DND-41 (cell line): Measurements from ENCODE around the gene DOP1B.

Source experiments
- ATAC-seq: fragments of 200-7000 bp; cut with Tn5 transposase; 3 replicates; pipeline ENCODE4 v1.9.1; 2021; ENCODE audit warnings: low read depth; ENCODE audit not compliant: insufficient read depth
- DNase-seq: peaks from one replicate; pipeline ENCODE4 v3.0.0-alpha.2; 2020
- H2AFZ ChIP-seq: 2 replicates; pipeline ENCODE4 v1.6.0; 2012; ENCODE audit warnings: low read depth, low read length
- H3K27ac ChIP-seq: 2 replicates; pipeline ENCODE4 v1.5.1; 2012; ENCODE audit warnings: low read length, inconsistent platforms
- H3K27me3 ChIP-seq: fragments of 200-600 bp; sonication (generic); 2 replicates; pipeline ENCODE4 v1.6.0; 2012; ENCODE audit warnings: low read length, mild to moderate bottlenecking, inconsistent platforms; ENCODE audit not compliant: insufficient read depth, poor library complexity
- H3K36me3 ChIP-seq: 2 replicates; pipeline ENCODE4 v1.5.1; 2012; ENCODE audit warnings: low read length, inconsistent platforms; ENCODE audit not compliant: insufficient read depth
- H3K4me1 ChIP-seq: 2 replicates; pipeline ENCODE4 v1.5.1; 2012; ENCODE audit warnings: mild to moderate bottlenecking, low read length; ENCODE audit not compliant: insufficient read depth
- H3K4me2 ChIP-seq: 2 replicates; pipeline ENCODE4 v1.6.0; 2012; ENCODE audit warnings: mild to moderate bottlenecking, moderate library complexity, low read length, inconsistent platforms; ENCODE audit not compliant: insufficient read depth
- H3K4me3 ChIP-seq, 2 experiments: fragments of 200-600 bp in 1 of 2; shearing (Covaris generic) in 1 of 2; 2 replicates each; pipeline ENCODE4 v1.5.1; 2012 to 2016; ENCODE audit warnings: inconsistent platforms in 2 of 2, low read length in 2 of 2, mild to moderate bottlenecking in 2 of 2, low read depth in 1 of 2, moderate library complexity in 1 of 2
- H3K79me2 ChIP-seq: 2 replicates; pipeline ENCODE4 v1.6.0; 2012; ENCODE audit warnings: low read length, inconsistent platforms; ENCODE audit not compliant: insufficient read depth
- H3K9ac ChIP-seq: 2 replicates; pipeline ENCODE4 v1.6.0; 2012; ENCODE audit warnings: low read depth, mild to moderate bottlenecking, inconsistent platforms, low read length, moderate library complexity
- H3K9me3 ChIP-seq: 2 replicates; pipeline ENCODE4 v1.5.1; 2012; ENCODE audit warnings: low read length, moderate library complexity, mild to moderate bottlenecking, inconsistent platforms; ENCODE audit not compliant: insufficient read depth, severe bottlenecking
- H4K20me1 ChIP-seq: 2 replicates; pipeline ENCODE4 v1.6.0; 2012; ENCODE audit warnings: low read length; ENCODE audit not compliant: insufficient read depth
- EZH2 ChIP-seq: IDR thresholded peaks from 3 replicates; pipeline ENCODE4 v1.6.1; 2012; ENCODE audit warnings: borderline replicate concordance, low read depth, mild to moderate bottlenecking, moderate library complexity, low read length, inconsistent platforms; ENCODE audit not compliant: severe bottlenecking
- TF ChIP-seq, protein P1 (sequence below): IDR thresholded peaks from 2 replicates; pipeline ENCODE4 v1.5.1; 2012; ENCODE audit warnings: borderline replicate concordance, low read length, moderate library complexity, mild to moderate bottlenecking; ENCODE audit not compliant: poor library complexity, severe bottlenecking; ENCODE audit errors: extremely low read depth

DOP1B gene

DNA sequence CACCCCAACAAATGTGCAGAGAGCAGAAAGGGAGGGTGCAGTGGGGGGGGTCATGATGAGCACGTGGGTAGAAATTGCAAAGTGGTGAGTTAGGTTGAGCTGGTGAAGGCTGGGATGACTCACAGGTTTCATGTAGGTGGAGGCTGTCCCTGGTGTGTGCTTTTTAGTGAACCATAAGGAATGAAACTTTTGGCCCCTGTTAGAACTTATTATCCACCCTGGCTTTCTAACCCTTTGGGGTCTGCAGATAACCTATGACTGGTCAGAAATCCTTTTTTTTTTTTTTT lies 46.9 kb downstream of the DOP1B start:
- Histone ChIP-seq H4K20me1 (no peaks in the 10 kb centered on the region), H3K4me2 (no peak overlapping the region), H3K27ac (no peak overlapping the region), H2AFZ (no peak overlapping the region), H3K36me3 (peaks cover 8% of the 10 kb centered on the region; the same call in 1 of the 2 replicates), H3K4me1 (no peaks in the 10 kb centered on the region), H3K4me3 (no peak overlapping the region), H3K9me3 (no peaks in the 10 kb centered on the region), H3K27me3 (no peaks in the 10 kb centered on the region), H3K9ac (no peak overlapping the region), H3K79me2 (no peaks in the 10 kb centered on the region)
- no peak for ATAC-seq
- no peak for DNase-seq
- TF ChIP-seq EZH2: no peak
- TF ChIP-seq, protein P1, sequence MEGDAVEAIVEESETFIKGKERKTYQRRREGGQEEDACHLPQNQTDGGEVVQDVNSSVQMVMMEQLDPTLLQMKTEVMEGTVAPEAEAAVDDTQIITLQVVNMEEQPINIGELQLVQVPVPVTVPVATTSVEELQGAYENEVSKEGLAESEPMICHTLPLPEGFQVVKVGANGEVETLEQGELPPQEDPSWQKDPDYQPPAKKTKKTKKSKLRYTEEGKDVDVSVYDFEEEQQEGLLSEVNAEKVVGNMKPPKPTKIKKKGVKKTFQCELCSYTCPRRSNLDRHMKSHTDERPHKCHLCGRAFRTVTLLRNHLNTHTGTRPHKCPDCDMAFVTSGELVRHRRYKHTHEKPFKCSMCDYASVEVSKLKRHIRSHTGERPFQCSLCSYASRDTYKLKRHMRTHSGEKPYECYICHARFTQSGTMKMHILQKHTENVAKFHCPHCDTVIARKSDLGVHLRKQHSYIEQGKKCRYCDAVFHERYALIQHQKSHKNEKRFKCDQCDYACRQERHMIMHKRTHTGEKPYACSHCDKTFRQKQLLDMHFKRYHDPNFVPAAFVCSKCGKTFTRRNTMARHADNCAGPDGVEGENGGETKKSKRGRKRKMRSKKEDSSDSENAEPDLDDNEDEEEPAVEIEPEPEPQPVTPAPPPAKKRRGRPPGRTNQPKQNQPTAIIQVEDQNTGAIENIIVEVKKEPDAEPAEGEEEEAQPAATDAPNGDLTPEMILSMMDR: no peak

DNA sequence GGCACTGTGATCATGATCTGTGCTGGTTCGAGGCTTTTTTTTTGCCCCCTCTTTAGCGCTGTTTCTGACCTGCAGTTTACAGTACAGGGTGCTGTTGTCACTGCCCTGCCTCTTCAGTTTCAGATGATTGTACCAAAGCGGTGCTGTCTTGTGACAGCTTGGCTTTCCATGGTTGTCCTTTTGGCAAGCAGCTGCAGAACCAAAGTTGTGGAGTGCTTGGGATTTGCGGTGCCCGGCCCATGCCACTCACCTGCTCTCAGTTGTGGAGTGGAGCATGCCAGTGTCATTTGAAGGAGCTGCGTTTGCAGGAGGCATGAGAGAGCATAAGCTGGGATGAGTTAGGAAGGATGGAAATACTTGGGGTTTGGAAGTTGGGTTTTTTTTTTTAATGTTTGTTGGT lies 48.4 kb downstream of the DOP1B start:
- Histone ChIP-seq H3K36me3 (peaks cover 7% of the 10 kb centered on the region; the same call in 1 of the 2 replicates), H2AFZ (no peak overlapping the region), H4K20me1 (no peaks in the 10 kb centered on the region), H3K4me2 (no peak overlapping the region), H3K9ac (no peak overlapping the region), H3K79me2 (no peaks in the 10 kb centered on the region), H3K4me3 (no peak overlapping the region), H3K27ac (no peak overlapping the region), H3K27me3 (no peaks in the 10 kb centered on the region), H3K9me3 (no peaks in the 10 kb centered on the region), H3K4me1 (no peaks in the 10 kb centered on the region)
- DNase-seq (no peak), ATAC-seq (no peak)
- TF ChIP-seq, protein P1: no peak
- TF ChIP-seq EZH2: no peak

DNA sequence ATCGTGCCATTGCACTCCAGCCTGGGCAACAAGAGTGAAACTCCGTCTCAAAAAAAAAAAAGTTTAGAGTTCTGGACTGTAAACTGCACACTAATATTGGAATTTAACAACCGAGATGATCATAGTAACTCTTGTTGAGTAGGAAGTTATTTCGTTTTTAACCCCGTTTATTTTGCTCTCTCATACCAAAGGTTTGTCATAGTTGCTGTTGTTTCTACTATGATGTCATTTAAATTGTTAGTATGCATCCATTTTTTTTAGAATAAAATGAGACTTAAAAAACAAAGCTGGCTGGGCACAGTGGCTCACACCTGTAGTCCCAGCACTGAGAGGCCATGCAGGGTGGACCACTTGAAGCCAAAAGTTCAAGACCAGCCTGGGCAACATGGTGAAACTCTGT lies 49.3 kb downstream of the DOP1B start:
- DNase-seq (no peak), ATAC-seq (no peak)
- Histone ChIP-seq H3K9me3 (no peaks in the 10 kb centered on the region), H3K27me3 (no peaks in the 10 kb centered on the region), H3K27ac (no peak overlapping the region), H3K4me2 (no peak overlapping the region), H3K4me3 (no peak overlapping the region), H3K4me1 (no peaks in the 10 kb centered on the region), H2AFZ (no peak overlapping the region), H4K20me1 (no peaks in the 10 kb centered on the region), H3K9ac (no peak overlapping the region), H3K36me3 (peaks cover 5% of the 10 kb centered on the region; the same call in 1 of the 2 replicates), H3K79me2 (no peaks in the 10 kb centered on the region)
- TF ChIP-seq EZH2: no peak
- TF ChIP-seq, protein P1: no peak
